Stomach (tissue), 4 donors: ENCODE results near the gene KIFC3.

Experiments
- CTCF ChIP-seq, 7 experiments: fragments of 450-650 bp in 4 of 7; fragments of 200-600 bp in 3 of 7; sonication (generic) in 3 of 7; IDR thresholded peaks; one replicate each; pipeline ENCODE4 v1.5.1; 2016 to 2019; ENCODE audit warnings: antibody characterized with exemption in 7 of 7, control low read depth in 2 of 7, mild to moderate bottlenecking in 1 of 7
- EP300 ChIP-seq: sonication (generic); formaldehyde crosslinking; IDR thresholded peaks from one replicate; pipeline ENCODE4 v1.6.1; 2017; ENCODE audit warnings: antibody characterized with exemption
- POLR2A ChIP-seq, 4 donors: fragments of 450-650 bp; IDR thresholded peaks; one replicate each; pipeline ENCODE4 v1.6.1; 2016; ENCODE audit warnings: antibody characterized with exemption in 4 of 4, control low read depth in 2 of 4, mild to moderate bottlenecking in 1 of 4, moderate library complexity in 1 of 4

- TF ChIP-seq CTCF (IDR thresholded peaks at IDR 0.05) = no peak
- TF ChIP-seq POLR2A (IDR thresholded peaks at IDR 0.05) = no peak
- TF ChIP-seq EP300 = no peak
Observed at GRCh38 chr16:57769541-57770145, 32.6 kb downstream of the KIFC3 start.
